HG03460 (cell line): ENCODE measurements around the gene SELENON.

Experiments used
- ATAC-seq: cut with Tn5 transposase; IDR thresholded peaks from one replicate; pipeline ENCODE4 v1.9.1; 2021; ENCODE audit not compliant: unreplicated experiment

Gene SELENON

DNA sequence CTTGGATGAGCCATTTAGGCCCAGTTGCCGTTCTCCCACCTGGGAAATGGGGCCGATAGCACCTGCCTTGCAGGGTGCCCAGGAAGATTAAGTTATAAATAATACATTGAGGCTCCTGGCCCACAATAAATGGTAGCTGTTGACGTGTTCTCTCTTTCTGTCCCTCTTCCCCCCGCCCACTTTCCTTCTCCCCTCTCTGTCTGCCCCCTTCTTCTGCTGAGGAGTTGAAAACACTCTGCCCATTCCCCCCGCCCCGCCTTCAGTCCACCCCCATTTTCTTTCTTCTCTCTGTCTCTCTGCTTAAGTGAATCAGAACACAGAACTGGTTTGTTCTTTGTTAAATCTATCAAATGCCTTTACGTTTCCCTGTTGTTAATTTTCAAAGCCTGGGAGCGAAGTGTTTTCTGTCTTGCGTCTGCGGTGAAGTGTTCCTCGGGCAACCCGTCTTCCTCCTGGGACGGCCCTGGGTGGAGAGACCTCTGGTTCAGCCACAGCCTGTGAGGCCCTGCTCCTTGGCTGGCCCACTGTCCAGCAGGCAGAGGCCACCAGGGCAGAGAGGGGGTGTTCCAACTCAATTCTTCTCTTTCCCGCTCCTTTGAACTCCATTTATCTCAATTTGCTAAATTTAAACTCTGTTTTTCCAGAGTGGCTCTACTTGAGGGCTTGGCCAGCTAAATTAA, 29.3 kb upstream of the SELENON start:
- ATAC-seq = no peak

DNA sequence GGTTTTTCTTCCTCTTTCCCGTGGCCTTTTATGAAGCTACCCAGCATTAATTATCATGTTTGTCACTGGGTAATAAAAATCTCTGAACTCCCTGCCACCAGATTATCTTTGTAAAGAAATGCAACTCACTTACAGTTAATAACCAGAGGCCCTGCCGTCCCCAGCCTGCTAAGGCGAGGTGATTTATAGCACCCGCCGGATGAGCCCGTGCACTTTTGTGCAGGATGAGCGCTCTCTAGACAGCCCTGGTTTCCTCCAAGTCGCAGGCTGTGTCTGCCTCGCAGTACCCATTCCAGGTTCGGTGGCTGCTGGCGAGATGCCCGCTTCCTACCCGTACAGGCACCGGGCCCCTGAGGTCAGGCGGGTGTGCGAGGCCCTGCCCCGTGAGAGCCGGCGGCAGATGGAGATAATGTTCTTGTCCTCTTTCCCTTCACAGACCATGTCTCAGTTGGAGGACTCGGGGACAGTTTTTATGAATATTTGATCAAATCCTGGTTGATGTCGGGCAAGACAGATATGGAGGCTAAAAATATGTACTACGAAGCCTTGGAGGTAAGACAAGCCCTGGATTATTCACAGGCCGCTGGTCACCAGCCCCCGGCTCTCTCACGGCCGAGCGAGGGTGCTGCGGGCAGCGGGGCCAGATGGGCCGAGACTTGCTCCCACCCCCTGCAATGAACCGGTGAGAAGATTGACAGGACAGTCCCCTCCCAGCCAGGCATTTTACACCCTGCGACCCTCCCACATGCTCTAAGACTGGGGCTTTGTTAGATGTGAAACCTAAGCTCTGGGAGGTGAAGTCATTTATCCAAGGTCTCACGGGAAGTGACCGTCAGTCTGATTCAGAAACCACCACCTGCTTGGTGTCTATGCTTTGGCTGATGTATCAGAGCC, 28.5 kb upstream of the SELENON start:
- no peak for ATAC-seq

DNA sequence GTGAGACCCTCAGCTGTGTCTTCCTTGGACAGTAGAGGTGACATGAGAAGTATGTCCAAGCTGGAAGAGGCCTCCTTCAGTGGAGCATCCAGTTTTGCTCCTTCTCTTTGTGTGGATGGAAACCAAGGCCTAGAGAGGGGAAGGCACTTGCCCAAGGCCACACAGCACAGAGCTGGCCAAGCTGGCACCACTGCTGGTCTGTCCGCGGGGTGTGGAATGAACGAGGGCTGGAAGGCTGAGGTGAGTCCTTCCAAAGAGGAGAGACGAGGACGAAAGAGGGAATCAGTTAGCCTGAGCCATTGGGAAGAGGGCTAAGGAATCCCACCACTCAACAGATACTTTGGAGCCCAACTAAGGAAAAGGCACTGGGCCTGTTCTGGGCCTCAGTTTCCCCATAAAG, 27.8 kb upstream of the SELENON start:
- no peak for ATAC-seq

DNA sequence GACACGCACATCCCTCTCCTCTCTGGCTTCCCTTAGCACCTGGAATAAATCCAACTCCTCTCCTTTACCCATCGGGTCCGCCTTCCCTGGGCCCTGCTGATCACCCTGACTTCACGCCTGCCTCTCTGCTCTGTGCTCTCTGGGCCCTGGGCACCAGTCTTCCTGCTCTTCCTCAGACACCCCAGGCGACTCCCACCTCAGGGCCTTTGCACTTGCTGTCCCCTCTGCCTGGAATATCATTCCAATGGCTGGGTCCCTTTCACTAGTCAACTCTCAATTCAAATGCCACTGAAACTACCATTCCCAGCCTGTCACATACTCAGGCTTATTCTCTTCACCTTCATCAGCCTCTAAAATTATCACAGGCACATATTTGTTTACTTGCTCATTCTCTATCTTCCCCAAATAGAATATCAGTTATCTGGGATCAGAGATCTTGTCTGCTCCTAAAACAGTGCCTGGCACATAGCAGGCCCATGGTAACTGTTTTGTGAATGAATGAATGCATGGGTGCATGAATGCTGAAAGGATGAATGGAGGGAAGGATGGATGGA, 27.2 kb upstream of the SELENON start:
- ATAC-seq = no peak

DNA sequence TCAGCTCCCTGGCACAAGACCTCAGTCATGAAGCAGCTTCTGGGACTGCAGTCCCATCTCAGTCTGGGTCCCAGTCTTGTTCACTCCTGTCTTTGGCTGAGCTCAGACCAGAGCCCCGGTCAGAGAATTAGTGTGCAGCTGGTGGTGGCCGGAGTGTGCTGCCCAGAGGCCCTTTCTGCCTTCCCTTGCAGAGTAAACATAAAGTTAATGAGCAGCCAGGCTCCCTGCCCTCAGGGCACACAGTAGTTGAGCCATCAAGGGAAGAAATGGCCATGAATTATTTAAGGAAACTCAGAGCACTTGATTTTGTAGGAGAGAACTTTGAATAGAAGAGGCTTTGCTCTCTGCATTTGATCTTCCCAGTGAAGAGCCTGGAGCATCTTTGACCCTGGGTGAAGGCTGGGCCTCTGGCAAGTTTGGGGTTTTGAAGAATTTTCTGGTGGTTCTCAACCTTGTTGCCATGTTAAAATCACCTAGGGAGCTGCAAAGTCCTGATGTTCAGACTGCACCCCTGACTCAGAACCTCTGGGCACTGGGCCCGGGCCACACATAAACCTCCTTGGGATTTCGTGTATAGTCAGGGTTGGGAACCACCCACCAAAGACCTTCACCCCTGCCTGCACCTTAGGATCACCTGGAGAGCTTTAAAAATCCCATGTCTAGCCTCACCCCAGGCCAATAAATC, 26.4 kb upstream of the SELENON start:
- no peak for ATAC-seq

DNA sequence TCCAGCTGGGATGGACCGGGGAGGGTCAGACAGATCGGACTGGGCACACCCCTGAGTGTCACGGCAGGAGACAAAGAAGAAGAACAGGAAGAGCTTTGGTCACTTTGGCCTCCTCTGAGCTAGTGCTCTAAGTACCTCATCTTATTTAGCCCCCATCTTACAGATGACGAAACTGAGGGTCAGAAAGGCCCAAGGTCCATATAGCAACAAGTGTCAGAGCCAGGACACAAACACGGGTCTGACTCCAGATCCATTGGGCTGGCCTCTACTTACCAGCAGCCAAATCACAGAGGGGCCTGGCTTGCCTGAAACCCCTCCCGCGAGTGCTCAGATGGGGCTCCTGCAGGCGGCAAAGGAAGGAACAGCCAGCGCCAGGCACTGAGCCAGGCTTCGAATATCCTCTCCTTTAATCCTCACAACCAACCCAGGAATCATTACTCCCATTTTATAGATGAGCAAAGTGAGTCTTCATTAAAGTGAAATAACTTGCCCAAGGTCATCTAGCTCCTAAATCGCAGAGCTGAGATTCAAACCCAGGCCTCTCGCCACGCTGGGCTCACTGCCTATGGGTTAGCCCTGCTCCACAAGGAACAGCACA, 25.7 kb upstream of the SELENON start:
- no peak for ATAC-seq

DNA sequence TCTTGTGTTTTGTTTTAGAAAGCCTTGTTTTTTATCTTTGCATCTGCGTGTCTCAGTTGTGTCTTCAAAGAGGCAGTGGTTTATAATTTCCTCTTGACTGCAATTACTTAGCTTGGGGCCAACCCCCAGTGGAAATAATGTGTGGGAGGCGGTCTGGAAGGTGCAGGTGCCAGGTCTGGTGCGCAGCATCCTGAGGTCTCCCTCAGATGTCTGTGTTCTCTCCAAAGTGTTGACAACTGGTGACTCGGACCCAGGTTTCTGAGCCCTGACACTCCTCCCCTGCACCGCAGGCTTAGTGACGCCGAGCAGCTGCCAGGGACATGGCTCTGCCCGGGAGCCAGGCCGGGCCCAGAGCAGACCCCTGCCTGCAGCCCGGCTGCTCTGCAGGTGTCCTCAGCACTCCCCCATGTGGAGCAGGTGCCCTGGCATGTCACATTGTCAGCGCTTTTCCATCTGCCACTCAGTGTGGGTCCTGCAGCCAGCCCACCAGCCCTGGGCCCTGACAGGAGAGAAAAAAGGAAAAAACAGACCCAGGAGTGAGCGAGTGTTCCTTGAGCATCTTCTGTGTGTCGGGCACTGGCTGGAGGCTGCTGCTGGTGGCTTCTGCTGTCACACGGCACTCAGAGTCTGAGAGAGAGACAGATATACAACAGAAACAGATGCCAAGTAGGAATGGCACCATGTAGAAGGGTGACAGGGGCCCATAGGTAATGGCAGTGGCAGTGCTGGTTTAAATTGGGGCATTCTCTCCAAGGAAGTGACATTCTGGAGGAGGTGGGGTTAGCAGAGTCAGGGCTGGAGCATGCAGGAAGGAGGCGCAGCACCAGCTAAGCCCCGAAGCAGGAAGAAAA, 24.8 kb upstream of the SELENON start:
- ATAC-seq = no peak

DNA sequence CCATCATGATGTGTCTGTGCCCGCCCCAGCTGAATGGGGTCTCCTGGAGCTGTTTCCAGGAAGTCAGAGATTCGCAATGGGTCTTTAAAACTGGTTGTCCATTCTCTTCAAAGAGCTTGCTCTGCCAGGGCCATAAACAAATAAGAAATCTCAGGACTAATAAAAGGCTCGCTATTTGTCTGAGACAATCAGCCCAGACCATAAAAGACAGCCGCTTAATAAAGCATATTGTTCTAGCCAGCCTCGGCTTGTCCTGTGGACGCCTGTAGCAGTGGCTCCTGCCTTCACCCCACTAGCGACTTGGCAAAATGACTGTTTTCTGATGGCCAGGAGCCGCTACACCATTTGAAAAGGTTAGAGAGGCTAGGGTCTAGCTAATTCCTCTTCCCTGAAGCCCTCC, 20.6 kb upstream of the SELENON start:
- no peak for ATAC-seq

DNA sequence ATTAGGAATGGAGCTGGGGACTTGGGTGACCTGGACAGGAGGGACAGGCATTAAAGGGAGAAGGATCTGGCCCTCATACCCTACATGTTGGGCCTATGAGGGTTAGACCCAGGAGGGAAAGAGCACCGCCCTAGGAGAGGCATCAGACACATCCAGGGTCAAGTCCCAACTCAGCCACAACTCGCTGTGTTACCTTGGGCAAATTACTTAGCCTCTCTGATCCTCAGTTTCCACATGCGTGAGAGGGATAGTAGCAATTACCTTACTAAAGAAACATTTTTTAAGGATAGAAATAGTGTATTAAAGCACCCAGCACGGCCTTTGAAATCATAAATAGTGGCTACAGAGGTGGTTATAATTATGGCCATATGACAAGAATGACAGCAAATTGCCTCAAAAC, 20.1 kb upstream of the SELENON start:
- ATAC-seq = no peak

DNA sequence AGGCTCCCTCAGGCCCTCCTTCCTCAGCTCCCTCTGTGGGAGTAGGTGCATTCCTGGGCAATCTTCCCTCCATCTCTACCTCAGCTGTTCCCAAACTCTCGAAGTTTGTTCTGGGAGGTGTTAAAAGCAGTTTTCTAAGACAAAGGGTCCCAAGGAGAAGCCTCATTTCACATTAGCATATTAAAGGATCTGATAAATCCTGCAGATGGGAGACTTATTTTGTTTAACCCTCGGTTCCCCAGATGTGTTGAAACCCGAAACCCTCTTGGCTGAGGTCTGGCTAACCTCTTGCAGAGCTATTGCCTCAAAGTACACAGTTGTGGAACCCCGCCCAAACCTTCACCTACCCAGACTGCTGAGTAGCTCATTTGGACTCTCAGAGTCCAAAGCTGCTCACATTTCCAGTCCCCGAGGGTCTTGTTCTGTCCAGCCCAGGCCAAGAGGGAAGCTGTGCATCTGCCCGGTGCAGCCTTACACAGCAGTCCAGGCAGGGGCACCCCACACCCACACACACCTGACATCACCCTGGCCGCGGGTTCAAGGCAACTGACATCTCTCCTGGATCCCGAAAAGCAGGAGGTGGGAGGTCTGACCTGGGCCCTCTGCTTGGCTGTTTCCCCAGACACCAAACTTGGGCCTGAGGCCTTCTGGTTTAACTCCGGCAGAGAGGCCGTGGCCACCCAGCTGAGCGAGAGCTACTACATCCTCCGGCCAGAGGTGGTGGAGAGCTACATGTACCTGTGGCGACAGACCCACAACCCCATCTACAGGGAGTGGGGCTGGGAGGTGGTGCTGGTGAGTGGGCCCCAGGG, 19.5 kb upstream of the SELENON start:
- ATAC-seq = no peak

DNA sequence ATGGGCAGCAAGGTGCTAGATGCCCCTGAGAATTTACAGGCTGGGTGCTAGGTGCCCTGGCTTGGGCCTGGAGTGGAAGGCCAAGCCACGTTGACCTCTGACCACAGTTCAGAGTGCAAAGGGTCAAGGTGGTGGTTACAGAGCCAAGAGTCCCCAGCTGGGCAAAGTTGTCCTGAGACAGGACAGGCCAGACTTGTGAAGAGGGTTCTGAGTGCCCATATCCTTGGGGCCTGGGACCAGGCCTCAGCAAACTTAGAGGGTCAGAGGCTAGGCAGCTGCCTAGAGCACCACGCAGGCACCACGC, 18.9 kb upstream of the SELENON start:
- no peak for ATAC-seq

DNA sequence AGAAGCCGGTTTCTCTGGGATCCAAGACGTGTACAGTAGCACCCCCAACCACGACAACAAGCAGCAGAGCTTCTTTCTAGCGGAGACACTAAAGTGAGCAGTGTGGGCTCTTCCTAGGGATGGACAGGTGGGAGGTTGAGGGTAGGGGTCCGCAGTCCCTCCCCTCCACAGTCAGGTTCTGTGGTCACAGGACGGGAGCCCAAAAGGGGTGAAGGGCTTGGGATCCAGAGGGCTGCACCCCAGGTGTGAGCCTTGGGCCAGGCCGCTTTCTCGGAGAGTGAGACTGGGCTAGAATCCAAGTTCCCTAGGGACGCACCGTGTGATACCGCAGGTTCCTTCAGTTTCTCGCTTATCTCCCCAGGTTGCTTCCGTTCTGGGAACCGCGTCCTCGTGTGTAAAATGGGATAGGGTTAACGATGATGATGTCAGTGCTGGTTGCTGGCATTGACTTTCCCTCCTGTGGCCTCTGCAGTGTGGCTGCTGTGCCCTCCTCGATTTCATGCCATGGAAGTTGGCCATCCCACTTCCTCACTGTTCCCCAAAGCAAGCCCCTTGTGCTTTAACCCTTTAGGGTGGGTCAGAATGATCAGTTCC, 17.3 kb upstream of the SELENON start:
- no peak for ATAC-seq

DNA sequence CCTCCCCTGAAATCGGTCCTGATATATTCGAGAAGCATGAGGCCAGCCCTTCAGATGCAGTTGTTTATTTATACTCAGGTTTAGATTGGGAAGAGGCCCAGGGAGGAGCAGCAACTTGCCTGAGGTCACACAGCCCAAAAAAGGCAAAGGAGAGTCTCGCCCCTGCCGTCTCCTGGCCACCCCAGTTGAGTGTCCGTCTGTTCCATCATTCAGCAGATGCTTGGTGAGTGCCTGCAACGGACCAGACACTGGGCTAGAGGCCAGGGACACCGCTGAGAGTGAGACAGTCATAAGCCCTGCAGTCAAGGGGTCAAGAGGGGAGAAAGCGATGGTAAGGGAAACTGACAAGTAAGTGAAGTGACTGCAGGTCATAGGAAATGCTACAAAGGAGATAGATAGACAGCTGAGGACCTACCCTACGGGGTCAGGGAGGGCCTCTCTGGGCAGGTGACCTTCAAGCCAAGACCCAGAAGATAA, 15.4 kb upstream of the SELENON start:
- ATAC-seq = no peak

DNA sequence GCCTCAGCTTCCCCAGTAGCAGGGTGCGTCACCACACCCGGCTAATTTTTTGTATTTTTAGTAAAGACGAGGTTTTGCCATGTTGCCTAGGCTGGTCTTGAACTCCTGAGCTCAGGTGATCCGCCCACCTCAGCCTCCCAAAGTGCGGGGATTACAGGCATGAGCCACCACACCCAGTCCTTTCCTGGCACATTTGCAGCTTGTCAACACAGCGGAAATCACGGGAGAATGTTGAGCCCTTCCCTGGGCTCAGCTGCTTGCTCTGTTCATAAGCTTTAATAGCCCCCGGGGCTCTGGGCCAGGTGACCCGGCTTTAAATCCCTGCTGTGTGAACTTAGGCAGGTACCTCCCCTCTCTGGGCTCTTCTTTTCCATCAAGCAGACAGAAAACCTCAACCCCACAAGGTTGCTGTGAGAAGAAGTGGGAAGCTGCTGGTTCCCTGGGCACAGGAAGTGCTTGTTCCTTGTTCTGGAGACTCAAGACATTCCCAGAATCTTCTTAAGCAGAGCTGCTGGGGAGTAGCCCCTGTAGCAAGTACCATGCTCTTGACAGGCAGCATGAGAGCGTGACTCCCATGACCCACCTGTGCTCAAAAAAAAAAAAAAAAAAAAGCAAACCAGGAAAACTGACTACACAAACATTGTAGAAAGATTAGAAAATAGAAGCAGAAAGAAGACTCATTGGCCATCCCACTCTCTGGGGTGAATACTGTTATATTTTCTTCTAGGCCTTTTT, 14.5 kb upstream of the SELENON start:
- no peak for ATAC-seq

DNA sequence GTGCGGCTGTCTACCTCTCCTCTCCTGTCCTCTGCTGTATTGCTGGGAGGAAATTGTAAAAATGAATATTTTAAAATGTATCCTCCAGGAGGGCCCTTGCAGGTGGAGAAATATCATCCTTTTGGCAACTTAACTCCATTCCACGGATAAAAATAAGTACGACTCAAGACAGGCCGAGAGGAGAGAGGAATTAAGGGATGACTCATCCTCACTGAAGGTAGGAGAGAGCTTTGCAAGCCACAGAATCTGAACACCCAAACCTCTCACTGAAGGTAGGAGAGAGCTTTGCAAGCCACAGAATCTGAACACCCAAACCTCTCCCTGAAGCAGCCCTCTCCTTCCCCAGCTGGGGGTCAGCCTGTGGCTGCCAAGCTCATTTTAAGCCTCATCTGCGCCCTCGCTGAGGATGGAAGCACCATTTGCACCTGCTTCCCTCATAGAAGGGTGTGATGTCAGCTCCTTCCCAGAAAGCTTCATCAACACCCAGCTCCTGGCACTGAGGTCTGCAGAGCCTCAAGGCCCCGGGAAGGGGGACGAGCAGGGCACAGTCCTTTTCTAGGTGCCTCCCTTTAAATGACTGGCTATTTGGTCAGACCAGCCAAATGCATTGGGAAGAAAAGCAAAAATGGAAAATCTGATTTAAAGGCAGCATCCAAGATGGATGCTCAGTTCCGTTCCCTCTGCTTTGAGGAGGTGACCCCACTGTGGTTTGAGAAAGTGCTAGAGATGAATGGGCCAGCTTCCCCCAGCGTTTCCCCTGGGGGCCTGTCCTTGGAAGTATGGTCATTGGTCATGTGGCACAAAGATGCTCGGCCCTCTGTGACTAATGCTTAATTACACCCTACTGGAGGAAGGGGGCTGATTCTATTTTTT, 12.9 kb upstream of the SELENON start:
- no peak for ATAC-seq

DNA sequence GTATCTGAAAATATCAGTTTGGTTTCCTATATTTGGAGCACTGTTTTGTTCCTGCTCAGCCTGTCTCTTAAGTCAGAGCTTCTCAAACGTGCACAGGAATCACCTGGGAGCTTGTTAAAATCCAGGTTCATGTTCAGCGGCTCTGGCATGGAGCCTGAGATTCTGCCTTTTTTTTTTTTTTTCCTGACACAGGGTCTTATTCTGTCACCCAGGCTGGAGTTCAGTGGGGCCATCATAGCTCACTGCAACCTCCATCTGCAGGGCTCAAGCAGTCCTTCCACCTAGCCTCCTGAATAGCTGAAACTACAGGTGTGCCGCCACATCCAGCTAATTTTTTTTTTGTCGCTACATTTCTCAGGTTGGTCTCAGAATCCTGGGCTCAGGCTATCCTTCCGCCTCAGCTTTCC, 12.2 kb upstream of the SELENON start:
- no peak for ATAC-seq

DNA sequence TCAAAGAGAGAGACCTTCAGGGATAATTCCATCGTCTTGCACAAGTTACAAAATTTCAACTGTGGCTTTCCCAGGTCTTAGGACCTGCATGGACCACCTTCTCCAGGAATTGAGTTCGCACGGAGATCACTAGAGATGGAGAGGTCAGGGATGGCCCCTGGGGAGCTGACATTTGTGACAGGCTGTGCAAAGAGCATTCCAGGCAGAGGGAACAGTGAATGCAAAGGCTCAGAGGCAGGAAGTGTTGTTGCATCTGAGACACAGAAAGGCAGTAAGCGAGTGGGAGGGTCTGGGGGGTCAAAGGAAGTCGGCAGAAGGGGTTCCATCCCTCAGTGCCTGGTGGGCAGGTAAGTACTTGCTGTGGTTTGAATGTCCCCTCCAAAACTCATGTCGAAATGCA, 9.5 kb upstream of the SELENON start:
- no peak for ATAC-seq

DNA sequence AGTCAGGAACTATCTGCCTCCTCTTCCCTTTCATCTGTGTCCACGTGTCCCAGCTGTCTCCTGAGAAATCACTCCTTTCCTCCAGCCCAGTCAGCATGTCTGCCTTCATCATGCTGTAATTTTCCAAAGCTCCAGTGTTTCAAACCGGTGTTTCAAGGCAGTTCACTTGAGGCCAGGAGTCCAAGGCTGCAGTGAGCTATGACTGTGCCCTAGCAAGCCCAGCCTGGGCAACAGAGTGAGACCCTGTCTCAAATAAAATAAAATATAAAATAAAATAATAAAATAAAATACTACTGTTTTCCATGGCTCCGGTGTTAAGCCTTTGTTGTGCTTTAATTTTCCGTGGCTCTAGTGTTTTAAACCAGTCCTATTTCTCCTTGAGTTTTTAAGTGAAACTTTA, 7.9 kb upstream of the SELENON start:
- ATAC-seq = no peak
